H1 (cell line): ENCODE data around the gene SNX20. TPM values are rescaled to one million over a fixed set of nuclear protein-coding genes. Genes with fewer than 3 reads are reported as not detected.

Experiments
- CTCF ChIA-PET: fragments of 300-600 bp; sonication (Branson Sonifier 250); formaldehyde crosslinking; loops from one replicate; lab custom pipeline; 2021; ENCODE audit not compliant: partially characterized antibody; lab: Charles Lee
- POLR2A ChIA-PET: fragments of 300-600 bp; sonication (Branson Sonifier 250); formaldehyde crosslinking; loops from one replicate; lab custom pipeline; 2021; ENCODE audit warnings: inconsistent platforms; ENCODE audit not compliant: partially characterized antibody; lab: Charles Lee
- DNase-seq, 2 experiments: peaks; one replicate each; pipeline versions ENCODE4 v3.0.0 to v3.0.0-alpha.2; 2010 to 2022; ENCODE audit warnings: low spot score in 2 of 2, low read depth in 1 of 2, mixed read lengths in 1 of 2
- FAIRE-seq: peaks from 2 replicates; lab custom pipeline; 2011; peaks lifted over from hg19 to GRCh38; lab: Jason Lieb, UNC
- H2AFZ ChIP-seq: 2 replicates; pipeline ENCODE4 v1.8.1; 2012; ENCODE audit warnings: low read length, inconsistent platforms
- H2AK5ac ChIP-seq: 2 replicates; pipeline ENCODE4 v1.6.1; 2013; ENCODE audit warnings: low read depth, low read length
- H2BK120ac ChIP-seq: replicated peaks from 2 replicates; pipeline ENCODE3; 2013; ENCODE audit warnings: low read depth, low read length, inconsistent platforms
- H2BK12ac ChIP-seq: 2 replicates; pipeline ENCODE4 v1.6.1; 2013; ENCODE audit warnings: low read depth, low read length
- H2BK15ac ChIP-seq: 2 replicates; pipeline ENCODE4 v1.6.1; 2013; ENCODE audit warnings: low read length
- H2BK20ac ChIP-seq: 2 replicates; pipeline ENCODE4 v1.6.1; 2013; ENCODE audit warnings: low read length
- H2BK5ac ChIP-seq: 2 replicates; pipeline ENCODE4 v1.6.1; 2013; ENCODE audit warnings: low read depth, low read length
- H3K14ac ChIP-seq: 2 replicates; pipeline ENCODE4 v1.6.1; 2013; ENCODE audit warnings: inconsistent platforms; ENCODE audit not compliant: insufficient read length
- H3K18ac ChIP-seq: 2 replicates; pipeline ENCODE4 v1.6.1; 2013; ENCODE audit warnings: low read length; ENCODE audit errors: extremely low read depth
- H3K23ac ChIP-seq: 2 replicates; pipeline ENCODE4 v1.6.1; 2013; ENCODE audit warnings: inconsistent platforms; ENCODE audit not compliant: insufficient read length
- H3K23me2 ChIP-seq: 2 replicates; pipeline ENCODE4 v1.6.1; 2013; ENCODE audit warnings: low read depth, low read length
- H3K27ac ChIP-seq: 2 replicates; pipeline ENCODE4 v1.6.1; 2011; ENCODE audit warnings: low read depth, low read length, inconsistent platforms
- H3K27me3 ChIP-seq, 4 experiments: replicated peaks in 1 of 4; 1 replicate in 1 of 4; 2 replicates in 3 of 4; pipeline versions ENCODE4 v1.6.1 to v1.8.1; 2011 to 2013; ENCODE audit warnings: low read length in 3 of 4, mild to moderate bottlenecking in 3 of 4, inconsistent platforms in 2 of 4, mixed read lengths in 2 of 4, moderate library complexity in 1 of 4; ENCODE audit not compliant: control insufficient read depth in 3 of 4, insufficient read depth in 3 of 4; ENCODE audit errors: extremely low read depth in 1 of 4
- H3K36me3 ChIP-seq, 4 experiments: 2 replicates each; pipeline versions ENCODE4 v1.6.1 to v1.8.1; 2011 to 2013; ENCODE audit warnings: mild to moderate bottlenecking in 4 of 4, low read length in 3 of 4, moderate library complexity in 2 of 4, control low read depth in 1 of 4, inconsistent platforms in 1 of 4; ENCODE audit not compliant: insufficient read depth in 4 of 4, control insufficient read depth in 2 of 4
- H3K4ac ChIP-seq: replicated peaks from 2 replicates; pipeline ENCODE3; 2013; ENCODE audit warnings: low read length, low read depth, mixed read lengths, inconsistent platforms; ENCODE audit not compliant: insufficient read length
- H3K4me1 ChIP-seq, 4 experiments: replicated peaks in 1 of 4; 1 replicate in 1 of 4; 2 replicates in 3 of 4; pipeline versions ENCODE4 v1.6.1 to v1.8.1; 2011 to 2013; ENCODE audit warnings: low read length in 3 of 4, inconsistent platforms in 2 of 4, mixed read lengths in 1 of 4; ENCODE audit not compliant: insufficient read depth in 4 of 4, control insufficient read depth in 3 of 4
- H3K4me2 ChIP-seq, 2 experiments: 2 replicates each; pipeline versions ENCODE4 v1.6.1 to v1.8.1; 2011 to 2013; ENCODE audit warnings: low read depth in 2 of 2, low read length in 2 of 2, control low read depth in 1 of 2, inconsistent platforms in 1 of 2, mild to moderate bottlenecking in 1 of 2; ENCODE audit not compliant: insufficient read depth in 1 of 2
- H3K4me3 ChIP-seq, 4 experiments: fragments of 200-600, 300-600 bp in 1 of 4; sonication (generic), shearing (Covaris generic), sonication (Bioruptor Twin) in 1 of 4; 2 replicates each; pipeline versions ENCODE4 v1.5.1 to v1.8.1; 2011 to 2016; ENCODE audit warnings: low read length in 4 of 4, low read depth in 3 of 4, control low read depth in 2 of 4, inconsistent platforms in 2 of 4, mild to moderate bottlenecking in 2 of 4, mixed read lengths in 1 of 4, moderate library complexity in 1 of 4; ENCODE audit not compliant: insufficient read depth in 2 of 4; ENCODE audit errors: extremely low read depth in 1 of 4
- H3K56ac ChIP-seq: replicated peaks from 2 replicates; pipeline ENCODE3; 2013; ENCODE audit warnings: low read depth, mild to moderate bottlenecking, mixed read lengths, low read length, inconsistent platforms; ENCODE audit not compliant: insufficient read length
- H3K79me1 ChIP-seq: 2 replicates; pipeline ENCODE4 v1.6.1; 2013; ENCODE audit warnings: low read depth, low read length, control low read depth
- H3K79me2 ChIP-seq, 2 experiments: 2 replicates each; pipeline versions ENCODE4 v1.6.1 to v1.8.1; 2012 to 2013; ENCODE audit warnings: low read length in 2 of 2, mild to moderate bottlenecking in 2 of 2, inconsistent platforms in 1 of 2; ENCODE audit not compliant: insufficient read depth in 2 of 2, control insufficient read depth in 1 of 2
- H3K9ac ChIP-seq, 4 experiments: replicated peaks in 1 of 4; 1 replicate in 1 of 4; 2 replicates in 3 of 4; pipeline versions ENCODE4 v1.6.1 to v1.8.1; 2011 to 2013; ENCODE audit warnings: low read depth in 3 of 4, low read length in 3 of 4, control low read depth in 2 of 4, mild to moderate bottlenecking in 2 of 4, moderate library complexity in 2 of 4, inconsistent platforms in 1 of 4; ENCODE audit errors: extremely low read depth in 1 of 4
- H3K9me3 ChIP-seq, 2 experiments: 2 replicates each; pipeline versions ENCODE4 v1.6.1 to v1.8.1; 2012 to 2013; ENCODE audit warnings: mild to moderate bottlenecking in 2 of 2, moderate library complexity in 2 of 2, control low read depth in 1 of 2, inconsistent platforms in 1 of 2, low read depth in 1 of 2, low read length in 1 of 2, mixed read lengths in 1 of 2; ENCODE audit not compliant: insufficient read depth in 2 of 2
- H4K20me1 ChIP-seq, 2 experiments: replicated peaks in 1 of 2; 2 replicates each; pipeline versions ENCODE3 to v1.8.1; 2011 to 2013; ENCODE audit warnings: inconsistent platforms in 2 of 2, low read length in 2 of 2, mild to moderate bottlenecking in 1 of 2; ENCODE audit not compliant: insufficient read depth in 2 of 2, control insufficient read depth in 1 of 2
- H4K5ac ChIP-seq: 2 replicates; pipeline ENCODE4 v1.6.1; 2013; ENCODE audit warnings: low read length, low read depth, mixed read lengths, inconsistent platforms; ENCODE audit not compliant: insufficient read length
- H4K8ac ChIP-seq: 2 replicates; pipeline ENCODE4 v1.8.0; 2013; ENCODE audit warnings: mild to moderate bottlenecking, moderate library complexity, low read length, inconsistent platforms; ENCODE audit not compliant: insufficient read depth; ENCODE audit errors: extremely low read depth
- H4K91ac ChIP-seq: replicated peaks from 2 replicates; pipeline ENCODE3; 2013; ENCODE audit warnings: low read length, mixed read lengths, inconsistent platforms; ENCODE audit not compliant: insufficient read length
- SIN3A ChIP-seq, 2 experiments: IDR thresholded peaks in 1 of 2; conservative IDR thresholded peaks in 1 of 2; 2 replicates each; pipeline ENCODE4 v1.6.1; 2011 to 2012; ENCODE audit warnings: low read length in 2 of 2, improper control_type of control experiment in 1 of 2, low read depth in 1 of 2, mild to moderate bottlenecking in 1 of 2
- WGBS, 2 experiments: shearing (Covaris generic) in 1 of 2; methylation state at CpG; one replicate each; pipeline versions ENCODE4 v1.1.6 to v1.1.7; 2013 to 2015; ENCODE audit warnings: low lambda C conversion rate in 2 of 2, mixed read lengths in 2 of 2, inconsistent platforms in 1 of 2, low coverage in 1 of 2, missing lambda C conversion rate in 1 of 2; ENCODE audit not compliant: insufficient replicate concordance in 2 of 2, insufficient coverage in 1 of 2, insufficient read length in 1 of 2; ENCODE audit errors: extremely low coverage in 1 of 2, missing lambda C conversion rate in 1 of 2; 5-methylcytosine and 5-hydroxymethylcytosine counted together
- polyA plus RNA-seq, 7 experiments: library from polyadenylated mRNA; depleted of rRNA in 3 of 7; stranded (reverse) in 5 of 7; unstranded in 2 of 7; fragments of >200 nt in 5 of 7; fragments of 200-250 nt in 2 of 7; gene quantifications; 1 replicate in 5 of 7; 2 replicates in 1 of 7; 4 replicates in 1 of 7; pipeline versions ENCODE4 v1.2.1 to v1.2.3, GENCODE V29; 2011 to 2013; ENCODE audit warnings: missing spikeins in 2 of 7, mixed read lengths in 2 of 7
- total RNA-seq: library from RNA; stranded (reverse); fragmentation: NEBNext Ultra II Directional; extraction: Animal tissue kit (Norgen Biotek cat#: 25700); gene quantifications from 2 replicates; pipeline ENCODE4 v1.2.1, GENCODE V29; 2021

Gene SNX20
- total and polyA plus RNA-seq, 2 of the 8 experiments (the other 6 are each of a cell fraction or from before 2014, with no cell fraction given) = not detected

DNA sequence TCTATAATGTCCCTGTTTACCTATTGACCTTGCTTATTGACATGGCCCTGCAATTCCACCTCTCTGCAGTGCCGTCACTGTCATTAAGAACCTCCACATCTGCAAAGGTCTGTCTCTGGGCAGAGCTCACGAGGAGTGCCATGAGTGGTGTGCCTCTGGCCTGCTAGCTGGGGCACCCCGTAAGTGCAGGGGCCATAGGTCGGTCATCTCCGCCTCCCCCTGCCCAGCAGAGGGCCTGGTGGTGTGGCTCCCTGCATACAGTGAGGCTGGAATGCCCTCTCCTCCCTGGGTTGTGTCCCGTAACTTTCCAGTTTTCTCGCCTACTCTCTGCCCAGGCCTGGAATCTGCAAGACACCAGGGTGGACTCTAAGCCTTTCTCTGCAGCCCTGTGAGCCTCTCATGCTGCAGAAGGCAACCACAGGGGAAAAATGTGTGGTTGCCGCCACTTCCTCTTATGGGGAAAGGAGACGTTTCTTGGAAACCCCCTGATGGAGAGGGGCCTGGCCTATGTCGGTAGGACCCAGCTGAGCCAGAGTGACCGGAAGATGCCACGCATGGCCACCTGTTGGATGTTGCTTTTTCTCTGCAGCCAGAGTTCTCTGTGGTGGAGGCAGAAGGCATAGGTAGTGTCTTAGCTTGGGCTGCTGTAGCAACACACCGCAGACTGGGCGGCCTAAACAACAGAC is 2.7 kb upstream of the SNX20 start:
- no peak overlapping the region for H2BK120ac ChIP-seq
- H3K4me2 ChIP-seq = no peak overlapping the region
- no peak overlapping the region for H3K9ac ChIP-seq
- H3K14ac ChIP-seq = no peak overlapping the region
- H2AK5ac ChIP-seq = no peak overlapping the region
- no peaks in the 10 kb centered on the region for H3K4me1 ChIP-seq
- WGBS, 2 experiments = 83% methylated on average over 13 of the region's 14 CpGs; no CpG with 5 or more reads in 1 of the 2 experiments
- DNase-seq = no peak
- peaks cover 2% of the 10 kb centered on the region; the same call in 1 of the 2 replicates for H3K23me2 ChIP-seq
- H3K4me3 ChIP-seq = no peak overlapping the region
- H3K9me3 ChIP-seq = no peaks in the 10 kb centered on the region
- no peaks in the 10 kb centered on the region for H4K20me1 ChIP-seq
- H3K36me3 ChIP-seq = no peaks in the 10 kb centered on the region
- H3K4ac ChIP-seq = no peak overlapping the region
- H4K5ac ChIP-seq = no peak overlapping the region
- CTCF ChIA-PET = interaction anchor here (1.5 to 5.3 kb wide), 3 partner anchors 11 to 122 kb away, joined by 6 to 34 read pairs (median 18); no protein-coding TSS in a partner anchor
- H4K8ac ChIP-seq = no peak overlapping the region
- POLR2A ChIA-PET = no interaction called here
- no peaks in the 10 kb centered on the region for H3K79me2 ChIP-seq
- no peaks in the 10 kb centered on the region for H3K27me3 ChIP-seq
- H4K91ac ChIP-seq = no peak overlapping the region
- no peak overlapping the region for H2AFZ ChIP-seq
- no peak overlapping the region for H3K23ac ChIP-seq
- H3K18ac ChIP-seq = no peak overlapping the region
- no peak overlapping the region for H2BK5ac ChIP-seq
- FAIRE-seq = no peak
- no peaks in the 10 kb centered on the region for H3K79me1 ChIP-seq
- no peak for TF ChIP-seq SIN3A (conservative IDR thresholded peaks at IDR 0.05 in 1 of 2, IDR thresholded peaks at IDR 0.05 in 1 of 2; ENCODE audit: low read depth in 1 of 2, low read length in 2 of 2)
- H2BK20ac ChIP-seq = no peak overlapping the region
- H2BK15ac ChIP-seq = no peak overlapping the region
- H3K56ac ChIP-seq = no peak overlapping the region
- no peak overlapping the region for H2BK12ac ChIP-seq
- no peak overlapping the region for H3K27ac ChIP-seq
